HG03280 (cell line): Measurements from ENCODE around the gene LRP1-AS.
"Not testable (repeated sequence)": the region's sequence is repeated elsewhere in the genome, so short reads cannot be mapped to it uniquely, and the experiment has no call there.

Source experiments
- ATAC-seq: cut with Tn5 transposase; IDR thresholded peaks from one replicate; pipeline ENCODE4 v1.9.1; 2021; ENCODE audit warnings: mild to moderate bottlenecking, moderate library complexity; ENCODE audit not compliant: unreplicated experiment

LRP1-AS gene

GRCh38 chr12:57124261-57124877 is 23.1 kb downstream of the LRP1-AS start:
- no peak for ATAC-seq

GRCh38 chr12:57123813-57124212 is 23.6 kb downstream of the LRP1-AS start:
- no peak for ATAC-seq

- ATAC-seq: not testable (repeated sequence)
Observed at GRCh38 chr12:57120718-57121117, 26.7 kb downstream of the LRP1-AS start.

- no peak for ATAC-seq
Observed at GRCh38 chr12:57119294-57120085, 27.9 kb downstream of the LRP1-AS start.

- no peak for ATAC-seq
Observed at GRCh38 chr12:57118711-57119271, 28.6 kb downstream of the LRP1-AS start.

- no peak for ATAC-seq
Observed at GRCh38 chr12:57116580-57117281, 30.7 kb downstream of the LRP1-AS start.

- ATAC-seq: peak; percentile 57
Observed at GRCh38 chr12:57112492-57113294, 34.7 kb downstream of the LRP1-AS start.

GRCh38 chr12:57111031-57111734 is 36.2 kb downstream of the LRP1-AS start, which contains the start of gene STAT6:
STAT6 (minus strand) TSS chr12:57111362; CDS start chr12:57108278, 3,084 bp downstream.
- ATAC-seq: peak; percentile 42

GRCh38 chr12:57110104-57111030 is 37.1 kb downstream of the LRP1-AS start:
- ATAC-seq: peak; percentile 35

- ATAC-seq: no peak
Observed at GRCh38 chr12:57109207-57110103, 38.0 kb downstream of the LRP1-AS start.

- ATAC-seq: no peak
Observed at GRCh38 chr12:57107456-57108155, 39.8 kb downstream of the LRP1-AS start.

GRCh38 chr12:57106021-57106708 is 41.3 kb downstream of the LRP1-AS start:
- no peak for ATAC-seq

GRCh38 chr12:57105011-57105753 is 42.2 kb downstream of the LRP1-AS start:
- no peak for ATAC-seq

- no peak for ATAC-seq
Observed at GRCh38 chr12:57104292-57104910, 43.0 kb downstream of the LRP1-AS start.

GRCh38 chr12:57103856-57104255 is 43.6 kb downstream of the LRP1-AS start:
- no peak for ATAC-seq
